ENCODE results near the gene CUL2.

GRCh38 chr10:35136263-35136815, 46.2 kb upstream of the CUL2 start:
- TF ChIP-seq EZH2 (IDR thresholded peaks at IDR 0.05; ENCODE audit: borderline replicate concordance, low read depth, low read length, severe bottlenecking): no peak
- TF ChIP-seq, protein P1, sequence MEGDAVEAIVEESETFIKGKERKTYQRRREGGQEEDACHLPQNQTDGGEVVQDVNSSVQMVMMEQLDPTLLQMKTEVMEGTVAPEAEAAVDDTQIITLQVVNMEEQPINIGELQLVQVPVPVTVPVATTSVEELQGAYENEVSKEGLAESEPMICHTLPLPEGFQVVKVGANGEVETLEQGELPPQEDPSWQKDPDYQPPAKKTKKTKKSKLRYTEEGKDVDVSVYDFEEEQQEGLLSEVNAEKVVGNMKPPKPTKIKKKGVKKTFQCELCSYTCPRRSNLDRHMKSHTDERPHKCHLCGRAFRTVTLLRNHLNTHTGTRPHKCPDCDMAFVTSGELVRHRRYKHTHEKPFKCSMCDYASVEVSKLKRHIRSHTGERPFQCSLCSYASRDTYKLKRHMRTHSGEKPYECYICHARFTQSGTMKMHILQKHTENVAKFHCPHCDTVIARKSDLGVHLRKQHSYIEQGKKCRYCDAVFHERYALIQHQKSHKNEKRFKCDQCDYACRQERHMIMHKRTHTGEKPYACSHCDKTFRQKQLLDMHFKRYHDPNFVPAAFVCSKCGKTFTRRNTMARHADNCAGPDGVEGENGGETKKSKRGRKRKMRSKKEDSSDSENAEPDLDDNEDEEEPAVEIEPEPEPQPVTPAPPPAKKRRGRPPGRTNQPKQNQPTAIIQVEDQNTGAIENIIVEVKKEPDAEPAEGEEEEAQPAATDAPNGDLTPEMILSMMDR (IDR thresholded peaks at IDR 0.05; ENCODE audit: borderline replicate concordance, extremely low read depth, low read length, poor library complexity, severe bottlenecking): no peak
